IPS-NIHi7 (cell line): ENCODE results near the gene RASGRP3.

Source experiments
- DNase-seq: peaks from one replicate; pipeline ENCODE4 v3.0.0; 2012; ENCODE audit warnings: mixed read lengths; ENCODE audit errors: extremely low spot score

Gene RASGRP3

DNA sequence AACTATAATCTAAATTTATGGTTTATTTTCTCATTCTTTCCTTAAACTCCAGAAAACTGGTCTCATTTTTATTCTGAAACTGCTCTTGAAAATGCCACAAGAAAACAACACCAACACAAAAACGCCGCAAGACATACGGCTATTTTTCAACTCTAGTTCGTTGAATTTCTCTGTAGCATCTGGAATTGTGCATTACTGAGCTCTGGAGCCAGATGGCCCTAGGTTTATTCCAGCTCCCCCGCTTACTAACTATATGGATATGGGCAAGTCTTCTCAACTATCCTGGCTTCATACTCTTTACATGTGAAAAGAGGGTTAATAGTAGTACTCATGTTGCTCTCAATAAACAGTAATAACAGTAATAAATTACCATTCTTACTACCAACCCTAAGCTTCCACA is 102.8 kb downstream of the RASGRP3 start:
- DNase-seq = no peak

DNA sequence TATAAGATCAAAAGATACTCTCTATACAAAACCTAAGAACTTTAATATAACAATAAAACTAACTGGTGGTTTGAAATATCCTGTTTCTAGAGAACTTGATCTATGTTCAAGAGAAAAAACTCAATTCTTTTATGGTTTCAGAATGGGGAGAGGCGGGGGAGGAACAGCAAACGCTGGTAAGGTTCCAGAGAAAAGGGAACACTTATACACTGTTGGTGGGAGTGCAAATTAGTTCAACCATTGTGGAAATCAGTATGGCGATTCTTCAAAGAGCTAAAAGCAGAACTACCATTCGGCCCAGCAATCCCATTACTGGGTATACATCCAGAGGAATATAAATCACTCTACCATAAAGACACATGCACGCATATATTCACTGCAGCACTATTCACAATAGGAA is 105.4 kb downstream of the RASGRP3 start:
- DNase-seq = no peak

DNA sequence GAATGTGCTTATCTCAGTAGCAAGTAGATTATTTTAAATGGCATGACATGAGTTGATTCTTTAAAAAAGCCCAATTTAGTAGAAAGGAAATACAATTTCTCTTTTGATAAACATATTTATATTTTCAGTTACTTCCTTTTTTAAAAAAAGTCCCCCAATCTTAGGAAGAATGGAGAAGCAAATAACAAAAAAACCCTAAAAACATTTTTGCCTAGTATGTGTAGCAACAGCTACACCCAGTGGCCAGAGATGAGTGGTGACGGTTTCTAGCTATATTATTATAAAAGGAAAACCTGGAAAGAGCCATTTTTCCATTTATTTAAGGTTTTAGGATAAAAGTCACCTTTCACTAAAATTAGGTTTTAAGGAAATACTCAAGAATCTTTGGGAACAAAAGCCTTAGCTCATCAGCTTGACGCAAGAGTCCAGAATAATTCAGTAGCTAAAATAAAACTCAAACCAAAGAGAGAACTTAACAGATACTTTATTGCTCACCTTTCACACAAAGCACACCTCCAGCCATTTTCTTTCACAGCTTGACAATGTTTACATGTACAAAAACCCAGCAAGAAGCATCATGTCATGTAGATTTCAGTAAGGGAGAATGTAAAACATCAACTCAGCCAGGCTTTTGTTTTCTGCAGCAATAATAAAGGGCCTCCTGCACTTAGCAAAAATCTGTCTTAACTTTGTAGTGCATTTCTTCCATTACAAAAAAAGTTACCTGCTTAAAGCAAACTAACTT is 106.9 kb downstream of the RASGRP3 start:
- no peak for DNase-seq

GRCh38 chr2:33586766-33587165 is 110.3 kb downstream of the RASGRP3 start:
- DNase-seq = no peak

- no peak for DNase-seq
These were observed 111.8 kb downstream of the RASGRP3 start for GRCh38 chr2:33588232-33588631.

- DNase-seq = no peak
These were observed 113.0 kb downstream of the RASGRP3 start for GRCh38 chr2:33589444-33589843.

GRCh38 chr2:33595385-33595784 is 118.9 kb downstream of the RASGRP3 start:
- DNase-seq = no peak

DNA sequence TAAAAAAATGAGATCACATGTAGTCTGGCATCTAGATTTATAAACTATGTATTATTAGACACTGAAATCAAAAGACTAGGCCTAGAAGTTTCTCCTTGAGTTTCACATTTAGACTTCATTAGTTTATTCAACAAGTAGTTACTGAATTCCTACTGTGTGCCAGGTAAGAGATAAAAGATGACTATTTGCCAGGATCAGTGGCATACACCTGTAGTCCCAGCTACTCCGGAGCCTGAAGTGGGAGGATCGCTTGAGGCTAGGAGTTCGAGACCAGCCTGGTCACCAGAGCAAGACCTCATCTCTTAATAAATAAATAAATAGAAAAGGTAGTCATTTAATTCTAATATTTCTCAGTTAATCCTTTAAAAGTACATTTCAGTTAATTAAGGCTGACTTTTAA is 120.6 kb downstream of the RASGRP3 start:
- no peak for DNase-seq

- DNase-seq = peak; percentile 30
These were observed 122.2 kb downstream of the RASGRP3 start for GRCh38 chr2:33598561-33599174.

DNA sequence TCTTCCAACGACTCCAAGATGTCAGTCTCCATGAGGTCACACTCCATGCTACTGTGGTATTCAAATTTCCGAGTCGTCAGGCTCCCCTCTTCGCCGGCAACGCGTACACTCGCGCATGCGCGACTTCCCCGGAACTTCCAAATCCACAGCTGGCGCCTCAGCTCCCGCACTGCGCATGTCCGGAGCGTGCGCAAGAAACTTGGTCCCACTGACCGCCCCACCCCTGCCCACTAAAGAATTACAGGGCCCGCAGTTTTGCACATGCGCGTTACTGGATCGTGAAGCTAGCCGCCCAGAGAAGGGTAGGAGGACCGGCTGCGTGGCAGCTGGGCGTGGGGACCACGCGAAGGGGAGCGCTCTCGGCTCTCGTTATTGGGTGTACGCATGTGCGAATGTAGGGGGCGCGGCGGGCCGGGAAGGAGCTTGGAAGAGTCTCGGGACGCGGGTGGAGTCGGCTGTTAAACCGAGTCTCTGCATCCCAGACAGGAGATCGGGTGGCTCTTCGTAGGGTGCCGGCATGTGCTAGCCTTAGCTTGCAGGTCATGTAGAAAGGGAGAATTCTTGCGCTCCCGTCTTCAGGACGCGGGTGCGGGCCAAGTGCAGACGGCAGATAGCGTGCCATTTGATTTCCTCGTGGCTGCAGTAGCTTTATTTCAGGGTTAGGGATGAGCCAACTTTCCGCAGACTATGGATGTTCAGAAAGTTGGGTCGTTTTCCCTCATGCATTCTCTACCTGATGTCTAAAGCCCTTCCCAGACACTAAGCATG is 122.9 kb downstream of the RASGRP3 start, which contains the start of gene FAM98A:
TSS of gene FAM98A (minus strand) at position 125 of the 768 bp plus-strand sequence. CDS start at position 47, 78 bp downstream.
- peak; percentile 93 for DNase-seq

DNA sequence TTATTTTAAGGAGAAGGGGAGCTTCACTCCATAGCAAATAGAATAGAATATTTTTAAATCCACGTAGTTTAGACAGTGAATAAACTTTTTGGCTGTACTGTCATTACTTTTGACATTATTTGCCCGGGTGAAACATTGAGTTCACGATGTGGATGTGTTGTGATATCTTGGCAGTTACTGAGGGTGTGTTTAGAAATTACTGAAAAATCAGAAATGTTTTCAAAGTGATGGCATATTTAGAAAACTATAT is 123.4 kb downstream of the RASGRP3 start:
- DNase-seq = no peak

GRCh38 chr2:33602201-33602830 is 125.9 kb downstream of the RASGRP3 start:
- DNase-seq = no peak

DNA sequence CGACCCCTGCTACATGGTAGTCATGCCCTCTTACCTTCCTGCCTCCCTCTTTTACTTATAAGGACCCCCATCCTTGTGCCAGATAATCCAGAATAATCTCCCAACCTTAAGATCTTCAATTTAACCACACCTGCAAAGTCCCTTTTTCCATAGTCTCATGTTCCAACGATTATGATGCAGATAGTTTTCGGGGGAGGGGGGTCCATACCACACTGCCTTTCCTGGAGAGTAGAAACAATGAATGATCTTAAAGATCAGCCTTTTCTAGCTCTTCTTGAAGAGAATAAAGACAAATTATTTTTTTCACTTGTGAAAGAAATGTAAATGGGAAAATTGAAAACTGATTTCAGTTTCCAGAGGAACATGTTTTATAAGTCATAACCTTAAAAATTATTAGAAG is 127.0 kb downstream of the RASGRP3 start:
- no peak for DNase-seq

DNA sequence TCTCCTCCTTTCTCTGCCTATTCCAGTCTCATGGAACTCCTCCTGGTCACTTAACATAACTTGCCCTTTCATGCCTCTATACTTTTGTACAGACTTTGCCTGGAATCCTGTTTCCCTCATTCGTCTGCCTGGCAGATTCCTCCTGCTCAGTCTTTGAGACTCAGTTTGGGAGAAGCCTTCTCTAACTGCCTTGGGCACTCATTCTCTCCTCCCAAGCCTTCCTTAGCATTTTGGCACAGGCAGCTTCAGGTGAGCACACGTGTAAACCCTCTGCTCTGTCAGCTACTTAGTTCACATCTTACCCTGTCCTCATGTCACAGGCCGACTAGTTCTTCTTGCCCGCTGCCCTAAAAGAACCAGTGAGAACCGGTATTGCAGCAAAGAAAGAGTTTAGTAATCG is 128.6 kb downstream of the RASGRP3 start:
- DNase-seq = no peak

- DNase-seq = no peak
These were observed 129.7 kb downstream of the RASGRP3 start for GRCh38 chr2:33606100-33606499.

DNA sequence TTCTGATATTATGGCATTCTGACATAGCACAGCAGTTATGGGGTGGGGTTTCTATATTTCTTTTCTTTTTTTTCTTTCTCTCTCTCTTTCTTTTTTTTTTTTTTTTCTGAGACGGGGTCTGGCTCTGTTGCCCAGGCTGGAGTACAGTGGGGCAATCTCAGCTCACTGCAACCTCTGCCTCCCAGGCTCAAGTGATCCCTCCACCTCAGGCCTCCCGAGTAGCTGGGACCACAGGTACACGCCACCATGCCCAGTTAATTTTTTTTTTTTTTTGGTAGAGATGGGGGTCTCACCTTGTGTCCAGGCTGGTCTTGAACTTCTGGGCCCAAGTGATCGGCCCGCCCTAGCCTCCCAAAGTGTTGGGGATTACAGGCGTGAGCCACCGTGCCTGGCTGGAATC is 130.2 kb downstream of the RASGRP3 start:
- DNase-seq = no peak

GRCh38 chr2:33607251-33607721 is 130.8 kb downstream of the RASGRP3 start:
- peak; percentile 66 for DNase-seq

DNA sequence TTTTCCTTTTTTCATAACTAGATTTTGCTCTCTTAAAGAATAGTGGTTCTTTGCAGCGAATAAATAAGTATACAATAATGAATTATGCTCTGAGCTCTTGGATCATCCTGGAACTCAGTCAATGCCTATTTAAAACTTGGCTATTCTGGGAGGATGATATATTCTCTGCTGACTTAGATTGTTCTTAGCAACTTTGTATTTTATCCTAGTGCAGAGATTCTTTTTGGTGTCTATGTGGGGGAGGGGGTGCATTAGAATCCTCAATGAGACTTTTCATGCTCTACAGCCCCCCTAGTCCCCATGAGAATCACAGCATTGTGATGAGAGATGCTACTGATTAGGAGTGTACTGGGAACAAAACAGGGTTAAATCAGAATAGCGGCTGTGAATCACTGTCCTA is 131.5 kb downstream of the RASGRP3 start:
- no peak for DNase-seq

- DNase-seq = no peak
These were observed 137.7 kb downstream of the RASGRP3 start for GRCh38 chr2:33614190-33614589.
